IPS-18c (cell line): ENCODE results near the gene AQP3.
"Not testable (repeated sequence)": the region's sequence is repeated elsewhere in the genome, so short reads cannot be mapped to it uniquely, and the experiment has no call there.

Experiments used
- H3K4me3 ChIP-seq: 2 replicates; pipeline ENCODE4 v1.7.0; 2013; ENCODE audit warnings: low read depth, mild to moderate bottlenecking, low read length, moderate library complexity; ENCODE audit not compliant: insufficient read depth
- H3K9me3 ChIP-seq: one replicate; pipeline ENCODE4 v1.6.1; 2013; ENCODE audit warnings: mild to moderate bottlenecking, low read length, moderate library complexity; ENCODE audit not compliant: control insufficient read depth, insufficient read depth

The AQP3 gene

GRCh38 chr9:33402371-33402770 is 45.0 kb downstream of the AQP3 start, which contains the start of gene AQP7:
Gene AQP7, minus strand, starts transcription at chr9:33402568. Its CDS starts 1,306 bp downstream, at chr9:33401262.
- H3K9me3 ChIP-seq, H3K4me3 ChIP-seq: not testable (repeated sequence)

DNA sequence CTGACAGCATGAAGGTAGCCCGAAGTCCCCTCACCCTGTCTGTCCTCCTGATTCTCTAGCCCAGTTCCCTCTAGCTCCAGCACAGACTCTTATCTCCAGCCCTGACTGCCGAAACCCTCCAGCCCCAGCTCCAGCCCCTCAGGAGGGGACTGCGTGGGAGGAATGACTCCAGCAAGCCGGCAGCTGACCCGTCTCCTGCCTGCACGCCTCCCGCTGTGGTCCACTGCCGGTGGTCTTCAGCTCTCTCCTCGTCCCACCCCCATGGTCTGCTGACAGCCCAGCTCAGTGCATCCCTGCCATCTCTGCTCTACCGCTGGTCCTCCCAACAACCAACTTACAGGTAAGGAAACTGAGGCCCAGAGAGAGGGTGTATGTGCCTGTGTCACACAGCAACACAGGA is 45.6 kb downstream of the AQP3 start:
- H3K4me3 ChIP-seq, H3K9me3 ChIP-seq: not testable (repeated sequence)

DNA sequence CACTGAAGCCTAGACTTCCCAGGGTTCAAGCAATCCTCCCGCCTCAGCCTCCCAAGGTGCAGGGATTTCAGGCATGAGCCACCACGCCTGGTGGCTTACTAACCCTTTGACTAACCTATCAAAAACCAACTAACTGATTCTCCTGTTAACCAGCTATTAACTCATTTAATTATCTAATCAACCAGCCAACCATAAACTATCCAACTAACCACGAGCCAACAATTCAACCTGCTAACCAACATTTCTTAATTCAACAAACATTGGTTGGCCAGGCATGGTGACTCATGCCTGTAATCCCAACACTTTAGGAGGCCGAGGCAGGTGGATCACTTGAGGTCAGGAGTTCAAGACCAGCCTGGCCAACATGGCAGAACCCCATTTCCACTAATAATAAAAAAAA is 48.3 kb downstream of the AQP3 start:
- H3K4me3 ChIP-seq, H3K9me3 ChIP-seq: not testable (repeated sequence)

GRCh38 chr9:33397801-33398200 is 49.6 kb downstream of the AQP3 start:
- not testable (repeated sequence) for H3K4me3 ChIP-seq

GRCh38 chr9:33395159-33395879 is 52.1 kb downstream of the AQP3 start:
- H3K4me3 ChIP-seq, H3K9me3 ChIP-seq: not testable (repeated sequence)

More at GRCh38 chr9:33397801-33398200, 49.6 kb downstream of the AQP3 start:
- not testable (repeated sequence) for H3K9me3 ChIP-seq

GRCh38 chr9:33393986-33394385 is 53.4 kb downstream of the AQP3 start:
- H3K4me3 ChIP-seq, H3K9me3 ChIP-seq: not testable (repeated sequence)

- H3K9me3 ChIP-seq: no peaks in the 10 kb centered on the region
- no peak overlapping the region for H3K4me3 ChIP-seq
These were observed 53.8 kb downstream of the AQP3 start for GRCh38 chr9:33393581-33393980.

DNA sequence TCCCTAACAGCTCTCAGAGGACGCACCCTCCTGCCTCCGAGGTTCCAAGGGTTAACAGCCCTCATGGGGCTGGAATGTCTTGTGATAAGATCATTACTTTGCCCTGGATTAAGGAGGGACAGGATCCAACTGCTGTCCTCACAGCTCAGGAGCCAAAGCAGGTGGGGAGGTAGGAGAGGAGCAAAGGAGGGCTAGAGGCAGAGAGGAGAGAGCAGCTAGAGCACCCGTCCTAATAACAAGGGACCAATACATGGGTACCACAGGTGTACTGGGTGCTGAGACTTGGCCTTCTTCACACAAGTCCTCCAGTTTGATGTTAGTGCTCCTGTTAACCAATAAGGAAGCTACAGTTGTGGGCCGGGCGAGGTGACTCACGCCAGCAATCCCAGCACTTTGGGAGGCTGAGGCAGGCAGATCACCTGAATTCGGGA is 54.8 kb downstream of the AQP3 start:
- not testable (repeated sequence) for H3K4me3 ChIP-seq, H3K9me3 ChIP-seq
